ENCODE data around the gene PXK.

- TF ChIP-seq CTCF (IDR thresholded peaks at IDR 0.05) (no peak), POLR2A (IDR thresholded peaks at IDR 0.05) (no peak)
Observed at GRCh38 chr3:58463942-58464271, 131.2 kb downstream of the PXK start.
